Measurements from ENCODE around the gene CDK19.

DNA sequence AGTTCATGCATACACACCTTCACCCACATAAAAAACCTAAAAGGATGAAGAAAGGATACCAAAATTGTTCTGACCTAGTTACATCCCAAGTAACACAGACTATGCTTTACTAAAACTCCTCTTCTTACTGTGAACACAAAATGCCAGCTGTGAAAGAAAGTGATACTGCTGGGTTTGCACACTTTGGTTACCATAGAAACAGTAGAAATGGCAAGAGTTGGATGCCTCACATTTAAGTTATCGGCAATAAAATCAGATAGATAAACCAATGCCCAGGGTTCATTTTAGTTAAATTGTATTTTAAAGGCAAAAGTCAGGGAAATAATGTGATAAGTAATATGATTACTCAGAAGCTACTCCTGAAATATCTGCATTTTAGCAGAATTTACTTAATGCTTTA lies 161.9 kb downstream of the CDK19 start:
- TF ChIP-seq, protein P1, sequence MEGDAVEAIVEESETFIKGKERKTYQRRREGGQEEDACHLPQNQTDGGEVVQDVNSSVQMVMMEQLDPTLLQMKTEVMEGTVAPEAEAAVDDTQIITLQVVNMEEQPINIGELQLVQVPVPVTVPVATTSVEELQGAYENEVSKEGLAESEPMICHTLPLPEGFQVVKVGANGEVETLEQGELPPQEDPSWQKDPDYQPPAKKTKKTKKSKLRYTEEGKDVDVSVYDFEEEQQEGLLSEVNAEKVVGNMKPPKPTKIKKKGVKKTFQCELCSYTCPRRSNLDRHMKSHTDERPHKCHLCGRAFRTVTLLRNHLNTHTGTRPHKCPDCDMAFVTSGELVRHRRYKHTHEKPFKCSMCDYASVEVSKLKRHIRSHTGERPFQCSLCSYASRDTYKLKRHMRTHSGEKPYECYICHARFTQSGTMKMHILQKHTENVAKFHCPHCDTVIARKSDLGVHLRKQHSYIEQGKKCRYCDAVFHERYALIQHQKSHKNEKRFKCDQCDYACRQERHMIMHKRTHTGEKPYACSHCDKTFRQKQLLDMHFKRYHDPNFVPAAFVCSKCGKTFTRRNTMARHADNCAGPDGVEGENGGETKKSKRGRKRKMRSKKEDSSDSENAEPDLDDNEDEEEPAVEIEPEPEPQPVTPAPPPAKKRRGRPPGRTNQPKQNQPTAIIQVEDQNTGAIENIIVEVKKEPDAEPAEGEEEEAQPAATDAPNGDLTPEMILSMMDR (IDR thresholded peaks at IDR 0.05 in 4 of 5, conservative IDR thresholded peaks at IDR 0.05 in 1 of 5): no peak
- TF ChIP-seq POLR2A (IDR thresholded peaks at IDR 0.05): no peak
